Astrocyte of the hippocampus (primary cell): ENCODE measurements around the gene CFAP58.

ENCODE experiments used
- DNase-seq: peaks from one replicate; pipeline ENCODE4 v3.0.0; 2011; ENCODE audit warnings: low read depth, low spot score

Gene CFAP58

DNA sequence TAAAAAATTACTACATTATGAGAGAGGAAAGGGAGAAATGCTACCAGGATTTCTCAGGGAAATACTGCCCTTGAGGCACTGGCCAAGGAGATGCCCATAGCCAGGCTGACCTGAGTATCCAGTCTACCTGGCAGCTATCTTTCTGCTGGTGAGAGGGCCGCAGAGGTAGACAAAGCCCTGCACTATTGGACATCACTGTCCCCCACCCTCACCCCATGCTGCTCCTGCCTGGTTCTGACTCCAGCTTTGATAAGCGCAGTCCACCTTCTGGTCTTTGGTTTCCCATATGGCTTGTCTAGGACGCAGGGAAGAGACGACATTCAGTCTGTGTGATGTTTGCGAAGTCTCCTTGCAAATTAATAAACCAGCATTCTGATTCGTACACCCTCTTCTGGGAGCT, 19.1 kb upstream of the CFAP58 start:
- no peak for DNase-seq

DNA sequence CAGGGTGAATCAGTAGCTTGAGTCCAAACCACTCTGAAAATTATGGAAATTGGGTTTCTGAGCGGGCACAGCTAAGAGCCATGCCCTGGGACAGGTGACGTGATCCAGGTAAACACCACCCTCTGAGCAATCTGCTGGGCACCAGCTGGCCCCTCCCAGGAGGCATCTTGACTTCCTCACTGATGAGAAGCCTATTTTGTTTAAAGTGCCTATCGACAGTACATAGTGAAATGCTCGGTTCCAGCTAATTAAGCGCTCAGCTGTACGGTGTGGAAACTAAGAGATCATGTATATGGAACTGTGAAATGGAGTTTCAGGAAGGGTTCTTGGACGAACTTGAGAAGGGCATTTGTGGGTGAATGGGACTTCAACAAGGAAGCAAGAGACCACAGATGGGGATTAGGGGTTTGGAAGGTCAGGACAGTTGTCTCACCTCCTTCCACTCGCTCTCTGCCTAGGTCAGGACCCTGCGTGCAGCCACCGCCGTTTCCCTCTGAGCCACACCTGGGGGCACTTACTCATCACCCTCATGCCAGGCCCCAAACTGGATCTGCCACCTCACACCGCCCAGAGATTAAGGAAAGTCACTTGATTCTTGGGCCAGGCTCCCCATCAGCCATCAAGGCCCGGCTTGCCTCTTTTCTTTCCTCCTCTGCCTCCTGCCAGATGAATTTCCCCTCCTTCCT, 18.5 kb upstream of the CFAP58 start:
- peak; percentile 11 for DNase-seq

DNA sequence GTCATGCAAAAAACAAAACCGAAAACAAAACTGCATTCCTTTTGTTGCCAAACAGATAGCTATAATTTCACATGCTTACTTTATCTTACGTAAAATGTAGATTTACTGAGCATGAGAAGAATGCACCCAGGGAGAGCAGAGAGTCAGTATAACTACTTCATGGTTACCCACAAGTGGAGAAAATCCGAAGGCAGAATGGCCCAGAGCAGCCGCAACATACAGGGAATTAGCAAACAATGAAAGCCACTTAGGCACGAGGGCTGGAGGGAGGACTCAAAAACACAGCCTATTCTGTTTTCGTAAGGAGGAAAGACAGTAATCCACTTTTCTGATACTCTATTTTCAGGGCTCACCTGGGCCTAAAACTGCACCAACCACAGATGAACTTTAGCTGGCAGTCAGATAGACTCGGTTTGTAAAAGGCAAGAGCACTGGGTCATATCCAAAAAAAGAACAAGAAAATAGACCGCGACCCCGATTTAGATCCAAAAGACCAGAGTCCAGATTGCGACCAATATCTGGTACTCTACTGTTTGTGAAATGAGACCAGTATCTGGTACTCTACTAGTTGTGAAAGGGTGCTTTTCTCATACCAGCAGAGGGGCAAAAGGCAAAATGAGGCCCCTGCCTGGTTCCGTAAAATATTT, 16.7 kb upstream of the CFAP58 start:
- DNase-seq = peak; percentile 90

DNA sequence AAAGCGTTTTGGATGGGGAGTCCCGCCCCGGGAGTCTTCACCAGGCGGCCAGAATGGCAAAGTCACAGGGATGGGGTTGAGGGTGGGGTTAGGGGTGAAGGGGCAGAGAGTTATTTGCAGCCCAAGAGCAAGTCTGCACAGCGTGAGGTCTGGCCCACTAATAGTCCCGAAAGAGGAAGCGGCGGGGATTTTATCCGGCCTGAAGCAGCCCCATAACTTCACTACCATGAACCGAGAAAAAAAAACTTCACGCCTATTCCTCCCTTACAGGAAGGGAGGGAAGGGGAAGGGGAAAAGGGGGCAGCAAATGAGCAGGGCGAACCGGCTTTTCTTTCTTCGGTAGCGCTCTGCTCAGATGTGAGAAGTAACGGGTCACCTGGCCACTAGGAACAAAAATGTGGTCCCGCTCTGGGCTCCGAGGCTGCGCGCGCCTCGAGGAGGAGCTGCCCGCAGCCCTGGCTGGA, 16.1 kb upstream of the CFAP58 start:
- DNase-seq = no peak

DNA sequence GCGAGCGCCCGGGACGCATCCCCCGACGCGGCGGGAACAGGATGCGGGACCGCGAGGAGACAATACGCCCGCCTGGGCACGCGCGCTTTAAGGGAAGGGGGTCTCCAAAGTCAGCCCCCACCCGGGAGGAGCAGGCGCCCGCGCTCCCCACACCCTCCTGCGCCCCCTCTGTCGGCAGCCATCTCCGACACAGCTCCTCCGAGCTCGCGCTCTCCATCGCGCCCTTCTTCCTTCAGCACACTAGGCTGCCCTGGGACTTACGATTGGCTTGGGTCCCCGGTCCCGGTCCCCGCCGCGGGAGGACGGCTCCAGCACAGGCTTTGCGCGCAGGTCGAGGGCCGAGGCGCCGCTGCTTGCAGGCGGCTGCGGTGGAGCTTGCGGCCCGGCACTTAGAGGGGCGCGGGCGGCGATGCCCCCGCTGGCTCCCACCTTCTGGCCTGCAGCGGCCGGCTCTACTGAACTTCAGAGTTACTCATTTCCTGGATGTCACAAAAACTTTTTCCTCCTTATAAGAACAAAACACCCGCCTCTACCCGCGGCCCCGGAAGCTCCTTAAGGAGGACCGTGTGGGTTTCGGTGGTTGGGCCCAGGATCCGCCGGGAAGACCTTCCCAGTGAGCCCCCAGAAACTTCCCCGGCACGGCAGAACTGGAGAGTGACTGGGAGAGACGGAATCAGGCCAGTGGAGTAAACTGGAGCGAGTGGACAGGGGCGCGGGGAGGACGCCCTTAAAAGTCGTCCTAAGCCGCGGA, 15.5 kb upstream of the CFAP58 start, which contains the start of gene ITPRIP:
Gene ITPRIP, minus strand, starts transcription at position 481 of the 751 bp plus-strand sequence. CDS start 22,414 bp downstream, outside the sequence.
- DNase-seq = peak; percentile 88

DNA sequence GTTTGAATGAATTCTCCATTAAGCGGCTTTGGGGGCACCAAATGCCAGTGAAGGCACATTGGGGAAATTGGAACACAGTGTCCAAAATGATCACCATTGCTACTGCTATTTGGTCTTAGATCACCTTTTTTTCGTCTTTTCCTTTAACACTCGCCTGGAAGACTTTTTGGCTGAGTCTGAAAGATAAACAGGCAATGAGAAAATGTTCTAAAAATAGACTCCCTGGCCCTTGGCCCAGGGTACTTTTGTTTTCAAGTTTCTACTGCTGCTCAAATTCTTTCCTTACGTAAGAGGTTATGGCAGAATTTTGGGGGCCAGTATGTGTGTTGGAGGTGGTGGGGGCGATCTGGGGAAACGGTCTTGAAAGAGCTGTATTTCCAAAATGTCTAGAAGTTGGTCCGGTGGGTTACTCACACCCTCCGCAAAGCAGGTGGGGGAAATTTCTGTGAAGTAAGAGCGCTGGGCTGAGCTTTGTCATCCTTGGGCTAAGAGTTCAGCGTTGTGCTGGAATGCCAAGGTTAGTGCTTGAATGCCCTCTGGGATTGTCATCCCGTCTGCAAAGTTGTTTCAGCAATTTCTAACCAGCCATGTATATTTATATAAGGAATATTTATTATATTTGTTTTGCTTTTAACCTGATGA, 14.0 kb upstream of the CFAP58 start:
- DNase-seq = peak; percentile 88

DNA sequence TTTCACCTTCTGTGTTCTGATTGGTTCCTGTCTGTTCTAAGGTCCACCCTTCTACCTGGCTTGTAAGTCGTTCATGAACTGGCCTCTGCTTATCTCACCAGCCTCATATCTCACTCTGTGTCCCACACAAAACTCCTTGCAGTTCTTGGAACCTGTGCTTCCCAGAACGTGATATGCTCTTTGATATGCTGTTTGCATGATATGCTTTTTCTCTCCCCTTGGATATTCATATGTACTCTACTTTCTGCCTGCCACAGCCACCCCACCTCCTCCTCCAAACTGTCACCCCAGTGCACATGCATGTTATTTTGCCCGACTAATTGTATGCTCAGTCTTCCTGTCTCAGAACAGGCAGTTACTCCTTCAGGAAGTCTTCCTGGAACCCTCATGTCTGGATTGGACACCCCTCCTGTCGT, 13.5 kb upstream of the CFAP58 start:
- DNase-seq = no peak

DNA sequence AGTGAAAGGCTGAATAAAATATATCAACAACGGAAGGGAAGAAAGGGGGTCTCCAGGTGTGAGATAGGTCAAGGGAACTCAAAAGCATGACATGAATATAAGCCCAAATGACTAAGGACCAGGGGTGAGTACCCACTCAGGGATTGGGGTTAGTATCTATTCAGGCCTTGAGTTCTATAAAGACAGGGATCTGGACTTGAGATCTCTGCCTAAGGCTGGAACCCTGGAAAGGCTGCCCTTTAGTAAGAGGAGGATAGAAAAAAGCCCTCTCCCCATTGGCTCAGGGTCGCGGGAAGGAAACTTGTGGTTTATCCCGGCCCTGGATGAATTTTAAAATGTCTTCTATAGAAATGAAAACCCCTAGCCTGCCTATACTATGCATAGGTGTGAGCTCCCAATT, 13.0 kb upstream of the CFAP58 start:
- no peak for DNase-seq

DNA sequence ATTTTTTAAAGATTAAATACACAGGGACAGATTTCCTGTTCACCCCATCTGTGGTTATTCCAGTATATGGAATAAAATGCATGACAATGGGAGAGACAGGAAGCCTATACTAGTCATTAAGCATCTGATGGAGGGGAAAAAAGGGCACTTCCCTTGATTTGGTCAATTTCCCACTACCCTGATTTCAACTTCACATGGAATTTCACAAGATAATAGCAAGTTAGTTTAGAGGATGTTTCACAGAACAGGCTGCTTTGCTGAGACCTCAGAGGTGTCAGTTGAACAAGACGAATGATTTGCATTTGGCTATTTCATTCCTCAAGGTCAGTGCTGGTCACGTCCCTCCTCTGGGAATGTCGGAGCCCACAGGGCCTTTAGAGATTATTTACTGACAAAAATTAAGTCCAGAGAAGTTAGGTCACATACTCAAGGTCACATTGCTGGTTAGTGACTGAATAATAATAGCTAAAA, 10.7 kb upstream of the CFAP58 start:
- DNase-seq = no peak

DNA sequence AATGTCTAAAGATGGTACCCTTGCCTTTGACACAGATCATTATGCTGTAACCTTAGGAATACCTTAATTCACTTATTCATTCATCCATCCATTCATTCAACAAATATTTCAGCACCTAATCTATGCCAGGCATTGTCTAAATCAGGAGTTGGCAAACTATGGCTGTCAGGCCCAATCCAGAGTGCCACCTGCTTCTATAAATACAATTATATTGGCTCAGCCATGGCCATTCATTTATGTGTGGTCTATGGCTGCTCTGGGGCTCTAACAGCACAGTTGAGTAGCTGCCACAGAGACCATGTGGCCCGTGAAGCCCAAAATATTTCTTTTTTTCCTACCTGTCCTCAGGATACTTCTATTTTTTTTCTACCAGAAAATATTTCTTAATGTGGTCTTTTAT, 9.4 kb upstream of the CFAP58 start:
- no peak for DNase-seq

DNA sequence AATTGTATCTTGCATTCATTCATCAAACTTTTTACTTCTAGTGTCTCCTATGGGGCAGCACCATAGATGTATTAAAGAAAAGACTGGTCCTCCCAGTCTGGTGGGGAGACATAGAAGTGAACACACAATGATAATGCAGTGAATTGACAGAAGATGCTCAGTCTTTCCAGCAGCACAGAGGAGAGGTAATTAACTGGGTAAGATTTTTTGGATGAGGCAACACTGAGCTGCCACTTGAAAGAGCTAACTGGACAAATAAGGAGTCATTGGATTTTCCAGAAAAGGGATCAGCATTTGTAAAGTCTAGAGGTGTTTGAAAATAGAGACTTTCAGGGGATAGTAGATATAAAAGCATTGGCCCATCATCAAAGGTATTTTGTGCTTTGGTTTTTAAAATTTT, 8.1 kb upstream of the CFAP58 start:
- DNase-seq = no peak

DNA sequence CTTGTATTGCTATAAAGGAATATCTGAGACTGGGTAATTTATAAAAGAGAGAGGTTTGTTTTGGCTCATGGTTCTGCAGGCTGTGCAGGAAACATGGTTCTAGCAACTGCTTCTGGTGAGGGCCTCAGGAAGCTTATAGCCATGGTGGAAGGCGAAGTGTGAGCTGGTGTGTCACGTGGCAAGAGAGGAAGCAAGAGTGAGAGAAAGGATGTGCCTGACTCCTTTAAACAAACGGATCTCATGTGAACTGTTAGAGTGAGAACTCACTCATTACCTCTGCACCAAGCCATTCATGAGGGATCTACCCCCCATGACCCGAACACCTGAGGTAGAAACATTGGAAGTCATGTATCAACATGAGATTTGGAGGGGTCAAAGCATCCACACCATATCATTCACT, 7.7 kb upstream of the CFAP58 start:
- DNase-seq = no peak

DNA sequence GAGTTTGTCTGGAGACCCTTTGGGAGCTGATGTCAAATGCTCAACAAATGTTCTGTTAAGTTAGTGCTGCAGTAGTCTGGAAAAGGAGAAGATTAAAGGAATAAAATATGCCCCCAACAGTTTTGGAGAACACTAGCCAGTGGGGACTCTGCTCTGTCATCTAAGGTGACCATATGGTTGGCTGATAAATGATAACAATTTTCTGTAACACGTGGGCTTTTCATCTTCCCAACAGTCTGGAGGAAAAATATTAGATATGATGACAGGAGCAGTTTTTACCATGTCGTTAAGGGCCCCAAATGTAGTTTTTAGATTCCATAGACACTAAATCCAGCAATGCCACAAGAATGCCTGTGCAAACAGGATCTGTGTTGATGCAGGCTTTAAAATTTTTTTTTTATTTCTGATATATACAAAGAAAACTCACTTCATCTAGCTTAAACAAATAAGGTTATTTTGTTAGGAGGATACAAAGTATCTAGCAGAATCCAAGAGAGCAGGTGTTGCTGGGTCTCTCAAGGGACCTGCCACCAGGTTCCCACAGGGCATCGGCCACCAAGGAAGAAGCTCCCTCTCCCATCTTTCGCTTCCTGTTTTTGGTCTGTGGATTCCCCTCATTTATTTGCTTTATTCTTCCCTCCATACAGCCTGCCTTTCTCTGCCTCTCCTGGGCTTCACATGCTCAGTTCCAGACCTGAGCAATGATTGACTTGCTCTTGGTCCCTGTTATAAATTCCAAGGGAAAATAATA, 6.2 kb upstream of the CFAP58 start:
- no peak for DNase-seq

DNA sequence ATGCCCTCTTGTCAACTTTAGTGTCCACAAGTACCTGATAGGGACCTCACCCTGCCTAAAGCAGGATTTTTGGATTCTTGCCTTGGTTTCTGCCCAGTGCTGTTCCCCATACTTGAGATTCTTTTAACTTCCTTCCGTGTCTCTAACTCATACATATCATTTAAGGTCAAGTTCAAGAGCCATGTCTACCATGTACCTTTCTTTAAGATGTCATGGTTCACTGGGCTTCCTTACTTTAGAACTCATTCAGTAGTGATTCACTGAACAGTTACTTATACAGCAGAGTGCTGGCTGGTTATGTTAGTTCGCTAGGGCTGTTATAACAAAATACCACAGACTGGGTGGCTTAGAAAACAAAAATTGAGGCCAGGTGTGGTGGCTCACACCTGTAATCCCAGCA, 5.0 kb upstream of the CFAP58 start:
- DNase-seq = no peak

DNA sequence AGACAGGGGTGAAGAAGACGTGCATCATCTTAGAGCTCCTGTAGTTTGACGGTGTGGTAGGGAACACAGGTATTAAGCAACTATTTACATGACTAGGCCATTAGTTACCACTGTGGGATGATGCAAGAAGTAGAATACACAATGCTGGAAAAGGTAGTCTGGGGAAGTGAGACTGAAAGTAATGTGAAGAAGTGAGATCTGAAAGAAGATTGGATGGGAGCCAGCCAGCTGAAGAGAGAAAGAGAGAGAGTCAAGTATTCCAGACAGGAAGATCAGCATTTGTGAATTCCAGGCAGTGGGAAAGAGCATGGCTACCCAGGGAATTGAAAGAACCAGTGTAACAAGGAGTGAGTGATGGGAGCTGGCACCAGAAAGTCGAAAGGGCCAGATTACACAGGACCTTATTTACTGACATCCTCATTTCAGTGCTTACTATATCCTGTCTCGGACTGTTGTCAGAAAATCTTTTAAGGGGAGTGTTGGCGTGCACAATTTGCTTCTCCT, 4.0 kb upstream of the CFAP58 start:
- peak; percentile 45 for DNase-seq

DNA sequence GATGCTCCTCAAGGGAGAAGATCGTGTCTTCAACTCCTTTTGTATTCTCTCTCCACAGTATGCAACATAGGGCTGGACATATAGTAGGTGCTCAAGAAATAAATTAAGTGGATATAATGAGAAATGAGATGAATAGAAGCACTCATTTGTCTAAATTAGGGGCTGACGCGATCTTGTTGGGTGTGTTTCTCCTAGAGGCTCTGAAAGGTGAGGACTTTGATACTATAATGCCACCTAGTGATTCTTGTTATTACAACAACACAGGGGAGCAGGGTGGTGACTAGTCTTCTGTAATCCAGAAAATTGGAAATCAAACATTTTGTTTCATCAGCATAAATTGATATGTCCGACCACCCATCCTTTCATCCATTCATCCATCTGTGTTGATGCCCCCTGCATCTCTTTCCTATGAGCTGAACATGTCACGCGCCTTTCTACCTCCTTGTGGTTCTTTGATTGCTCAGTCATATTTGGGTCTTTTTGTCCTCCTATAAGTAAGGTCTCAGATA, 3.5 kb upstream of the CFAP58 start:
- peak; percentile 80 for DNase-seq

DNA sequence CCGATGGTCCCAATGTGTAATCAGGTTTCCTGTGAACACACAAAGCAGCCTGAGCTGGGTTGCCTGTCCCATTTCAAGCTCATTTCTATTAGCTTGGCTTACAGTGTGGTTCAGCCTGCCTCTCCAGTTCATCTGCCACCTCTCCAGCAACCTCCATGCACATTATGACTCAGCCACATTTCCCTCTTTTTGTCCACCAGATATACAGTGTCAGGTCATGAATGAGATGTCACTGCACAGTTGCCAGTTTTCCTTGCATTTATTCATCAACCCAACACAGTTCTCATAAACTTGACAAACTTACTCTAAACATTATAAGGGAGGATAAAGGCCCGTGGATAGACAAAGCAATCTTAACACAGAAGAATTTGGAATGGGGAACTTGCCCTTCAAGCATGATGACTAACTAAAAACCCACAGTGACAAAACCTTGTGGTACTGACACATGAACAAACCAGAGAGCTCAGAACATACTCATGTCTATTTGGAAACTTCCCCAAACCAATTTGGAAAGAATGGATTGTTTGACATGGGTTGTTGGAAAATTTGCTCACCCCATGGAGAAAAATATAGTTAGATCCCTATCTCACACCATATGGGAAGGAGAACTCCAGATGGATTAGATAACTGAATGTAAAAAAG, 2.5 kb upstream of the CFAP58 start:
- peak; percentile 39 for DNase-seq

DNA sequence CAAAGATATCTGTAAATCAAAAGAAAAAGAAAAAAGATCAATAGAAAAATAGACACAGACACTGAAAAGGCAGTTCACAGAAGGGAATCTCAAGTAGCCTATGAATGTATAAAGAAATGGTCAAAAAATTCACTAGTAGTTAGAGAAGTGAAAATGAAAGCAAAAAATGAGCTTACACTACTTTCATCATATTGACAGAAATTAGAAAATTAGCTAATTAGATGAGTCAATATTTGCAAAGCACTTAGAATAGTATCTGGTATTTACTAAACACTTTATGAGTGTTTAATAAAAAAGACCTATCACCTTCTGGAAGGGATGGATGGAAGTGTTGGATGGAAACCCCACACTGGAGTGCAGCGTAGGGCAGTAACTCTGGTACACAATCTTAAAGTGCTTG, 1.7 kb upstream of the CFAP58 start:
- DNase-seq = no peak

DNA sequence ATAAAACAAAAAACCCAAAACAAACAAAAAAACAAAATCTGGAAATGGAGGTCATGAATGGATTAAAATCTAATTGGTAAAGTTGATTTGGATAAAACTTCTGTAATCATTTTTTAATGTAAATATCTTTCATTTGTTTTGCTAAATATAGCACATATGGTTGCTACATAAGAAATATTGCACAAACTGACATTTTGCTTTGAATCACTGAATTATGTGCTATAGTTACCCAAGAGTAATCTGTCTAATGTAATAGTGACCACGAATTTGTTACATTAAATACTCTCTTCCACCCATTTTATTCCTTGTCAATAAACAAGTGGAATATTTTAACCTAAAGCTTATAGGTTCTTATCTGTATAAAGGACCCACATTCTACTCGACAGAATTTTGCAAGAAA, 6.2 kb downstream of the CFAP58 start:
- DNase-seq = no peak

DNA sequence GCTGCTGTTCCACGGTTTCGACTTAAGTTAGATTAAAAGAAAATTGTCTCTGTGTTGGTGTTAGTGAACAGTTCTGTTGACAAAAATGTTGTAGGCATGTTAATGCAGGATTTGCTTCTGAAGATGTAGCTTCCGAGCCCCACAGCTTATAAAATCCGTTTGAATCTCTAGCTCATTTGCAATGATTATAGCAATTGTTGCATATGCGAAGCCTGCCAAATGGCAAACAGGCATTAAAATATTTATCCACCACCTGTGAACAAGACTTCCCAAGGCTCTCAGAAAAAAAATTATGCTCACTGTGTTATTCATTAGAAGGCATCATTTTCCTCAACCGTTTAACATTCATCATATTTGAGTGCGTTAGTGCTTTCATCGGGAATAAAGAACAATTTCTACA, 14.3 kb downstream of the CFAP58 start:
- no peak for DNase-seq
